ENCODE results near the gene GNAQ.
"Not testable (repeated sequence)": the region's sequence is repeated elsewhere in the genome, so short reads cannot be mapped to it uniquely, and the experiment has no call there.

Gene GNAQ

DNA sequence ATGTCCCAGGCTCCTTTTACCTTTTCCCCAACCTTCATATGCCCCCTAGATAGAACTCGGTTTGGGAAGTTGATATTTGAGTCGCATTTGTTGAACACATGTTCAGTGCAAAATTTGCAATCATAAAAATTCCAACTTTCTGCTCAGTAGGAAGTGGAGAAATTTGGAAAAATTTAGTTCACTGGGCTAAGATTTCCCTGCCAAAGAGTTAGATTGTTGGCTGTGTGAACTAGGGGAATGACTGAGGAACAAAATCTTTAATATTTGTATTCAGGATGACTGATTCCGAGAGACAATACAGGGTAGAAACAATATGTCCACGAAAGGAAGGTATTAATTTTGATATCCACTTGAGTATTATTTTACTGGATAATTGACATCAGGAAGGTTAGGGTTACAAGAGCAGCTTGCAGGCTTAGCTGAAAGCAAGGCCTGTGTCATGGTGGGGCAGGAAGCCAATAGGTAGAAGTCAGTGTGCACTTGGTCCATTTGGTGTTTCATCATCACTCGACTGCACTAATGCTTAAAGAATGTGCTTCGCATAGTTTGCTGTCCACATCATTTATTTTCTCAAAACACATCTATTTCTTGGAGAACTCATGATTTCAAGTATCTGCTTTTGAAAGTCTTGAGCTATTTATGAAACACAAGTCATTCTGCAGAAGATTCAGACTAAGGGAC is 324.1 kb downstream of the GNAQ start:
- DNase-seq (ENCODE audit: low read depth, low spot score): peak; percentile 93
- H3K4me3 ChIP-seq (ENCODE audit: low read depth, low read length): no peak overlapping the region
- TF ChIP-seq, protein P1, sequence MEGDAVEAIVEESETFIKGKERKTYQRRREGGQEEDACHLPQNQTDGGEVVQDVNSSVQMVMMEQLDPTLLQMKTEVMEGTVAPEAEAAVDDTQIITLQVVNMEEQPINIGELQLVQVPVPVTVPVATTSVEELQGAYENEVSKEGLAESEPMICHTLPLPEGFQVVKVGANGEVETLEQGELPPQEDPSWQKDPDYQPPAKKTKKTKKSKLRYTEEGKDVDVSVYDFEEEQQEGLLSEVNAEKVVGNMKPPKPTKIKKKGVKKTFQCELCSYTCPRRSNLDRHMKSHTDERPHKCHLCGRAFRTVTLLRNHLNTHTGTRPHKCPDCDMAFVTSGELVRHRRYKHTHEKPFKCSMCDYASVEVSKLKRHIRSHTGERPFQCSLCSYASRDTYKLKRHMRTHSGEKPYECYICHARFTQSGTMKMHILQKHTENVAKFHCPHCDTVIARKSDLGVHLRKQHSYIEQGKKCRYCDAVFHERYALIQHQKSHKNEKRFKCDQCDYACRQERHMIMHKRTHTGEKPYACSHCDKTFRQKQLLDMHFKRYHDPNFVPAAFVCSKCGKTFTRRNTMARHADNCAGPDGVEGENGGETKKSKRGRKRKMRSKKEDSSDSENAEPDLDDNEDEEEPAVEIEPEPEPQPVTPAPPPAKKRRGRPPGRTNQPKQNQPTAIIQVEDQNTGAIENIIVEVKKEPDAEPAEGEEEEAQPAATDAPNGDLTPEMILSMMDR (IDR thresholded peaks at IDR 0.05; ENCODE audit: insufficient read depth, low read length, missing control alignments): no peak
- CTCF ChIA-PET: no interaction called here
- POLR2A ChIA-PET: interaction anchor here (0.7 to 1.0 kb wide), 2 partner anchors 43 to 231 kb away, joined by 3 read pairs; no protein-coding TSS in a partner anchor

DNA sequence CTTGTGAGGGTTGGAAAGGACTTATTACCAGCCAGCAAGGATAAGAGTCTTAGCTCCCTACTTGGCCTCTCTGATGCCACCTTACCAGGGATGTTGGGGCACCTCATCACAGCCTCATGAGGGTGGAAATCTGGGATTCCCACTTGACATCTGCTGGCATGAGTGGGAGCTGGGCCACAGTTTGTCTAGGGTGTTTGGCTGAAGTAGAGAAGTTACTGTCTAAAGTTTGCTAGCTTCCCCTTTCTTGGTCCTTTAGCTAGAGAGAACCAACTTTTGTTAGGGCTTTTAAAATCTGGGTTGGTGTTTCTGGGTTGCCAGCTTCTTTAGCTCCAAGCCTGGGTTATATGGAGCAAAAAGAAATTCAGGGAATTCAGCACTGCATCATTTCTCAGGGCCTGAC is 326.0 kb downstream of the GNAQ start:
- DNase-seq (ENCODE audit: low read depth, low spot score): no peak
- ChIA-PET POLR2A (no interaction called here), CTCF (interaction anchor here (1.1 kb wide), 1 partner anchor 331 kb away, joined by 3 read pairs; no protein-coding TSS in a partner anchor)
- H3K4me3 ChIP-seq (ENCODE audit: low read depth, low read length): no peak overlapping the region
- TF ChIP-seq, protein P1 (IDR thresholded peaks at IDR 0.05; ENCODE audit: insufficient read depth, low read length, missing control alignments): no peak

DNA sequence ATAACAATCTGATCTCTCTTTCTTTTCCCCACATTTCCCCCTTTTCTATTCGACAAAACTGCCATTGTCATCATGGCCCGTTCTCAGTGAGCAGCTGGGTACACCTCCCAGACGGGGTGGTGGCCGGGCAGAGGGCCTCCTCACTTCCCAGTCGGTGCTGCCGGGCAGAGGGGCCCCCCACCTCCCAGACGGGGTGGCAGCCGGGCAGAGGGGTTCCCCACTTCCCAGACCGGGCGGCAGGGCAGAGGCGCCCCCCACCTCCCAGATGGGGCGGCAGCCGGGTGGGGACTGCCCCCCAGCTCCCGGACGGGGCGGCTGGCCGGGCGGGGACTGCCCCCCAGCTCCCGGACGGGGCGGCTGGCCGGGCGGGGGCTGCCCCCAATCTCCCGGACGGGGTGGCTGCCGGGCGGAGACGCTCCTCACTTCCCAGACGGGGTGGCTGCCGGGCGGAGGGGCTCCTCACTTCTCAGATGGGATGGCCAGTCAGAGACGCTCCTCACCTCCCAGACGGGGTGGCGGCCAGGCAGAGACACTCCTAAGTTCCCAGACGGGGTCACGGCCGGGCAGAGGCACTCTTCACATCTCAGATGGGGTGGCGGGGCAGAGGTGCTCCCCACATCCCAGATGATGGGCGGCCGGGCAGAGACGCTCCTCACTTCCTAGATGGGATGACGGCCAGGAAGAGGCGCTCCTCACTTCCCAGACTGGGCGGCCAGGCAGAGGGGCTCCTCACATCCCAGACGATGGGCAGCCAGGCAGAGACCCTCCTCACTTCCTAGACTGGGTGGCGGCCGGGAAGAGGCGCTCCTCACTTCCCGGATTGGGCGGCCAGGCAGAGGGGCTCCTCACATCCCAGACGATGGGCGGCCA is 328.9 kb downstream of the GNAQ start:
- H3K4me3 ChIP-seq (ENCODE audit: low read depth, low read length); POLR2A ChIA-PET; DNase-seq (ENCODE audit: low read depth, low spot score); CTCF ChIA-PET: not testable (repeated sequence)

DNA sequence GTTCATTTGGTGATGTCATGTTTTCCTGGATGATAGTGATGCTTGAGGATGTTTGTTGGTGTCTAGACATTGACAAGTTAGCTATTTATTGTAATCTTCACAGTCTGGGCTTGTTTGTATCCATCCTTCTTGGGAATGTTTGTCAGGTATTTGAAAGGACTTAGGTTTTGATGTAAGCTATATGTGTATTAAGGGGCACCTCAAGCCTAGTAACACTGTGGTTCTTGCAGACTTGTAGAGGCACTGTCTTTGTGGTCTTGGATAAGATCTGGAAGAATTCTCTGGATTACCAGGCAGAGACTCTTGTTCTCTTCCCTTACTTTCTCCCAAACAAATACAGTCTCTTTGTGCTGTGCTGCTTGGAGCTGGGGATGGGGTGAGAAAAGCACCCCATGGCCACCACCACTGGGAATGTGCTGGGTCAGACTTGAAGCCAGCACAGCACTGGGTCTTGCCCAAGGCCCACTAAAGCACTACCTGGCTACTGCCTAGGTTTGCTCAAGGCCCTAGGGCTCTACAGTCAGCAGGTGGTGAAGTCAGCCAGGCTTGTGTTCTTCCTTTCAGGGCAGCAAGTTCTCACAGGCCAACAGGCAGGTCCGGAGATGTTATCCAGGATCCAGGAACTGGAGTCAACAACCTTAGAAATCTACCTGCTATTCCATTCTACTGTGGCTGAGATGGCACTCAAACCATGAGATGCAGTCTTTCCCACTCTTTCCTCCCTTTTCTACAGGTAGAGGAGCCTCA is 334.2 kb downstream of the GNAQ start:
- CTCF ChIA-PET: no interaction called here
- TF ChIP-seq, protein P1 (IDR thresholded peaks at IDR 0.05; ENCODE audit: insufficient read depth, low read length, missing control alignments): no peak
- POLR2A ChIA-PET: no interaction called here
- DNase-seq (ENCODE audit: low read depth, low spot score): no peak
- H3K4me3 ChIP-seq (ENCODE audit: low read depth, low read length): no peak overlapping the region

DNA sequence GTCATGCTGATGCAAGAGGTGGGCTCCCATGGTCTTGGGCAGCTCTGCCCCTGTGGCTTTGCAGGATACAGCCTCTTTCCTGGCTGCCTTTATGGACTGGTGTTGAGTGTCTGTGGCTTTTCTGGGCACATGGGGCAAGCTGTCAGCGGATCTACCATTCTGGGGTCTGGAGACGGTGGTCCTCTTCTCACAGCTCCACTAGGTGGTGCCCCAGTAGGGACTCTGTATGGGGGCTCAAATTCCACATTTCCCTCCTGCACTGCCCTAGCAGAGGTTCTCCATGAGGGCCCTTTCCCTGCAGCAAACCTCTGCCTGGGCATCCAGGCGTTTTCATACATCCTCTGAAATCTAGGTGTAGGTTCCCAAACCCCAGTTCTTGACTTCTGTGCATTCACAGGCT is 340.9 kb downstream of the GNAQ start:
- CTCF ChIA-PET; H3K4me3 ChIP-seq (ENCODE audit: low read depth, low read length); POLR2A ChIA-PET; DNase-seq (ENCODE audit: low read depth, low spot score): not testable (repeated sequence)

DNA sequence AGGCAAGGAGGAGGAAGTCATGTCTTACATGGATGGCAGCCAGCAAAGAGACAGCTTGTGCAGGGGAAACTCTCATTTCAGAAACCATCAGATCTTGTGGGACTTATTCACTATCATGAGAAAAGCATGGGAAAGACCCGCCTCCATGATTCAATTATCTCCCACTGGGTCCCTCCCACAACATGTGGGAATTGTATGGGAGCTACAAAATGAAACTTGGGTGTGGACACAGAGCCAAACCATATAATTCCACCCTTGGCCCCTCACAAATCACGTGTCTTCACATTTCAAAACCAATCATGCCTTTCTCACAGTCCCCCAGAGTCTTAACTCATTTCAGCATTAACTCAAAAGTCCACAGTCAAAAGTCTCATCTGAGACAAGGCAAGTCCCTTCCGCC is 341.5 kb downstream of the GNAQ start:
- POLR2A ChIA-PET; CTCF ChIA-PET; DNase-seq (ENCODE audit: low read depth, low spot score); H3K4me3 ChIP-seq (ENCODE audit: low read depth, low read length): not testable (repeated sequence)

DNA sequence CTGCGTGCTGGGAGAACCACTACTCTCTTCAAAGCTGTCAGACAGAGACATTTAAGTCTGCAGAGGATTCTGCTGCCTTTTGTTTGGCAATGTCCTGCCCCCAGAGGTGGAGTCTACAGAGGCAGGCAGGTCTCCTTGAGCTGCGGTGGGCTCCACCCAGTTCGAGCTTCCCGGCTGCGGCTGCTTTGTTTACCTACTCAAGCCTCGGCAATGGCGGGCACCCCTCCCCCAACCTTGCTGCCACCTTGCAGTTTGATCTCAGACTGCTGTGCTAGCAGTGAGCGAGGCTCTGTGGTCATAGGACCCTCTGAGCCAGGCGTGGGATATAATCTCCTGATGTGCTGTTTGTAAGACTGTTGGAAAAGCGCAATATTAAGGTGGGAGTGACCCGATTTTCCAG is 343.9 kb downstream of the GNAQ start:
- CTCF ChIA-PET; H3K4me3 ChIP-seq (ENCODE audit: low read depth, low read length); DNase-seq (ENCODE audit: low read depth, low spot score); POLR2A ChIA-PET: not testable (repeated sequence)

DNA sequence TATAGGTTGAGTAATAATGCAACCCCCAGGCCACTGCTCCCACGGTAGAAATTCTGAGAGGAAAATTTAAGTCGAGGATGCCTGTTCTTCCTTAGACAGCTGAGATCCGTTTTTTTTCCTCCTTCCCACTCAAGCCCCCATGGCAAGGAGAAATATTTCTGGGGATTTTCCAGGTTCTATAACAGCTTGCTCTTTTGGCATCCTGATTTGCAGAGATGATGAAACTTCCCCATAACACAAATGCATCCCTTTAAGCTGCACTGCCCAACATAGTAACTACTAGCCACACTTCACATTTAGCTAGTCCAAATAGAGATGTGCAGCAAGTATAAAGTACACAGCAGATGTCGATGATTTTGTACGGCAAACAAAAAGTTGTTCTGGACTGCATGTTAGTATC is 351.0 kb downstream of the GNAQ start:
- TF ChIP-seq, protein P1 (IDR thresholded peaks at IDR 0.05; ENCODE audit: insufficient read depth, low read length, missing control alignments): no peak
- CTCF ChIA-PET: interaction anchor here (1.2 kb wide), 1 partner anchor 15 kb away, joined by 3 read pairs; no protein-coding TSS in a partner anchor
- H3K4me3 ChIP-seq (ENCODE audit: low read depth, low read length): no peak overlapping the region
- no peak for DNase-seq (ENCODE audit: low read depth, low spot score)
- POLR2A ChIA-PET: no interaction called here

Measured in AG04449 (cell line).